OCI-LY7 (cell line): ENCODE results near the gene FUT8. TPM values are rescaled to one million over a fixed set of nuclear protein-coding genes. Genes with fewer than 3 reads are reported as not detected.

Source experiments
- BruUV-seq: library from RNA; stranded (reverse); fragments of 400-500 nt; replicated peaks from 2 replicates; lab custom pipeline; 2021; lab: Mats Ljungman, UMichigan
- CTCF ChIA-PET: fragments of 300-600 bp; sonication (Branson Sonifier 250); formaldehyde crosslinking; loops from one replicate; lab custom pipeline; 2022; ENCODE audit warnings: antibody characterized with exemption; ENCODE audit not compliant: unreplicated experiment; lab: Charles Lee
- POLR2A ChIA-PET: fragments of 300-600 bp; sonication (Branson Sonifier 250); formaldehyde crosslinking; loops from one replicate; lab custom pipeline; 2022; ENCODE audit warnings: antibody characterized with exemption; lab: Charles Lee
- DNase-seq: peaks from one replicate; pipeline ENCODE4 v3.0.0-alpha.2; 2015; ENCODE audit warnings: low spot score
- H2AFZ ChIP-seq: fragments of 200-600 bp; sonication (generic), shearing (Covaris generic); 2 replicates; pipeline ENCODE4 v1.6.1; 2014; ENCODE audit warnings: mild to moderate bottlenecking, antibody characterized with exemption, low read length, moderate library complexity
- H3K27ac ChIP-seq: fragments of 200-600 bp; sonication (generic); 2 replicates; pipeline ENCODE4 v1.5.1; 2014; ENCODE audit warnings: mixed run types, low read depth, mild to moderate bottlenecking, moderate library complexity, low read length, inconsistent platforms; ENCODE audit not compliant: poor library complexity, severe bottlenecking
- H3K36me3 ChIP-seq: fragments of 200-600 bp; sonication (generic); 2 replicates; pipeline ENCODE4 v1.6.1; 2014; ENCODE audit warnings: mild to moderate bottlenecking, antibody characterized with exemption, low read length, moderate library complexity, mixed read lengths; ENCODE audit not compliant: insufficient read depth
- H3K4me1 ChIP-seq: fragments of 200-600 bp; sonication (generic); 2 replicates; pipeline ENCODE4 v1.5.1; 2014; ENCODE audit warnings: mild to moderate bottlenecking, low read length; ENCODE audit not compliant: insufficient read depth, poor library complexity, severe bottlenecking
- H3K4me2 ChIP-seq: fragments of 200-600 bp; sonication (generic); 2 replicates; pipeline ENCODE4 v1.6.1; 2014; ENCODE audit warnings: mild to moderate bottlenecking, low read length
- H3K4me3 ChIP-seq: fragments of 200-600 bp; sonication (generic); 2 replicates; pipeline ENCODE4 v1.5.1; 2014; ENCODE audit warnings: mild to moderate bottlenecking, low read depth, low read length; ENCODE audit not compliant: poor library complexity, severe bottlenecking
- H3K79me2 ChIP-seq: fragments of 200-600 bp; sonication (generic); 2 replicates; pipeline ENCODE4 v1.6.1; 2016; ENCODE audit warnings: low read depth, mild to moderate bottlenecking, low read length, moderate library complexity, mixed read lengths; ENCODE audit not compliant: insufficient read depth
- H3K9me2 ChIP-seq: fragments of 200-600 bp; sonication (generic); 2 replicates; pipeline ENCODE4 v1.6.1; 2016; ENCODE audit warnings: mild to moderate bottlenecking, low read length, mixed read lengths; ENCODE audit not compliant: insufficient read depth
- H3K9me3 ChIP-seq: fragments of 200-600 bp; sonication (generic); 2 replicates; pipeline ENCODE4 v1.6.1; 2014; ENCODE audit warnings: mild to moderate bottlenecking, mixed run types, low read length, mixed read lengths
- H4K20me1 ChIP-seq: fragments of 200-600 bp; sonication (generic); 2 replicates; pipeline ENCODE4 v1.6.1; 2014; ENCODE audit warnings: mild to moderate bottlenecking, antibody characterized with exemption, low read length, moderate library complexity, mixed read lengths; ENCODE audit not compliant: insufficient read depth
- CTCF ChIP-seq: fragments of 200-600 bp; sonication (generic); conservative IDR thresholded peaks from 2 replicates; pipeline ENCODE4 v1.5.1; 2014; ENCODE audit warnings: mild to moderate bottlenecking, antibody characterized with exemption, low read length, moderate library complexity, mixed read lengths
- EZH2phosphoT487 ChIP-seq: fragments of 200-600 bp; sonication (generic); IDR thresholded peaks from 2 replicates; pipeline ENCODE4 v1.6.1; 2018; ENCODE audit warnings: low read depth, borderline replicate concordance, mild to moderate bottlenecking, mixed run types, antibody characterized with exemption, low read length, moderate library complexity, mixed read lengths
- intact Hi-C: fragments of 100-400 bp; cut with micrococcal nuclease; formaldehyde crosslinking; loops from one replicate; pipeline ENCODE4 v1.10.0; 2022; ENCODE audit not compliant: unreplicated experiment
- total RNA-seq, 2 experiments: library from RNA; depleted of rRNA in 1 of 2; stranded (reverse); fragments of >200 nt in 1 of 2; shearing (Covaris generic) in 1 of 2; gene quantifications; 2 replicates each; pipeline ENCODE4 v1.2.3, GENCODE V29; 2014 to 2022

The FUT8 gene
- total RNA-seq, 2 experiments from 2014 or later: 90.3 to 174 TPM

GRCh38 chr14:65413739-65414045 is 1.2 kb downstream of the FUT8 start:
- Histone ChIP-seq H3K79me2 (peaks cover 84% of the 10 kb centered on the region), H2AFZ (no peak overlapping the region), H3K36me3 (peaks cover 29% of the 10 kb centered on the region), H3K4me2 (peak overlapping the region; percentile 82), H3K4me1 (peaks cover 44% of the 10 kb centered on the region), H3K4me3 (peak overlapping the region; percentile 91), H3K9me3 (no peaks in the 10 kb centered on the region), H3K27ac (peak overlapping the region; percentile 85), H3K9me2 (no peaks in the 10 kb centered on the region), H4K20me1 (peaks cover 24% of the 10 kb centered on the region; the same call in 1 of the 2 replicates)
- peak; percentile 63 for DNase-seq
- BruUV-seq: no TSS peak
- ChIA-PET CTCF (interaction anchor here (1.0 kb wide), 3 partner anchors 79 to 411 kb away, joined by 3 to 4 read pairs (median 4); no protein-coding TSS in a partner anchor), POLR2A (interaction anchor here (0.7 to 3.8 kb wide), 13 partner anchors 8 to 411 kb away, joined by 3 to 77 read pairs (median 7); no protein-coding TSS in a partner anchor)
- intact Hi-C loops: loop anchor here (1.0 to 5.0 kb wide), 4 partner anchors 61 to 659 kb away; no protein-coding TSS in a partner anchor
- no peak for TF ChIP-seq CTCF
- TF ChIP-seq EZH2phosphoT487: no peak

- DNase-seq: peak; percentile 64
- H3K4me2 ChIP-seq: peak overlapping the region; percentile 82
- peaks cover 39% of the 10 kb centered on the region for H3K36me3 ChIP-seq
- TF ChIP-seq EZH2phosphoT487 (no peak), CTCF (peak; percentile 98)
- intact Hi-C loops: loop anchor here (1.0 to 5.0 kb wide), 6 partner anchors 208 to 657 kb away; no protein-coding TSS in a partner anchor
- ChIA-PET POLR2A (interaction anchor here (0.6 to 2.7 kb wide), 42 partner anchors 8 to 587 kb away, joined by 3 to 22 read pairs (median 4); no protein-coding TSS in a partner anchor), CTCF (interaction anchor here (0.6 to 1.5 kb wide), 5 partner anchors 18 to 409 kb away, joined by 3 to 13 read pairs (median 4); no protein-coding TSS in a partner anchor)
- H3K9me2 ChIP-seq: no peaks in the 10 kb centered on the region
- TSS peak; percentile 48 for BruUV-seq
- H4K20me1 ChIP-seq: peaks cover 29% of the 10 kb centered on the region; the same call in 1 of the 2 replicates
- H3K27ac ChIP-seq: peak overlapping the region; percentile 85
- peaks cover 39% of the 10 kb centered on the region for H3K4me1 ChIP-seq
- no peaks in the 10 kb centered on the region for H3K9me3 ChIP-seq
- no peak overlapping the region for H2AFZ ChIP-seq
- peaks cover 92% of the 10 kb centered on the region for H3K79me2 ChIP-seq
- peak overlapping the region; percentile 91 for H3K4me3 ChIP-seq
Observed at GRCh38 chr14:65414961-65415589, 2.5 kb downstream of the FUT8 start.
